HG03066 (cell line): ENCODE results near the gene EEF1A2.

Experiments used
- ATAC-seq: cut with Tn5 transposase; IDR thresholded peaks from one replicate; pipeline ENCODE4 v1.9.1; 2021; ENCODE audit warnings: low read depth; ENCODE audit not compliant: unreplicated experiment

The EEF1A2 gene

GRCh38 chr20:63471981-63472831 is 26.7 kb downstream of the EEF1A2 start, which contains the start of gene KCNQ2:
Gene KCNQ2, minus strand, starts transcription at chr20:63472655. Its CDS starts 192 bp downstream, at chr20:63472463.
- no peak for ATAC-seq

DNA sequence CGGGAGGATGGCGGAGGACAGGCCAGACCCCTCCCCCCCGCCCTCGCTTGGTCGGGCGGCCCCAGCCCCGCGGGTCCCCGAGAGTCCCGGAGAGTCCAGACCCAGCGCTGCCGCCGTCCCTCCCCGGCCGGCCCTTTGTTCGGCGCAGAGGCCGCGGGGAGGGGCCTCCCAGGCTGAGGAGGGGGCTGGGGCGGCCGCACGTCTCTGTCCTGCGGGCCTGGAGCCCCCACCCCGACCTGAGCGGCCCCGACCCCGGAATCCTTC is 27.2 kb downstream of the EEF1A2 start:
- no peak for ATAC-seq

- no peak for ATAC-seq
Measured at GRCh38 chr20:63471002-63471716, 27.7 kb downstream of the EEF1A2 start.

DNA sequence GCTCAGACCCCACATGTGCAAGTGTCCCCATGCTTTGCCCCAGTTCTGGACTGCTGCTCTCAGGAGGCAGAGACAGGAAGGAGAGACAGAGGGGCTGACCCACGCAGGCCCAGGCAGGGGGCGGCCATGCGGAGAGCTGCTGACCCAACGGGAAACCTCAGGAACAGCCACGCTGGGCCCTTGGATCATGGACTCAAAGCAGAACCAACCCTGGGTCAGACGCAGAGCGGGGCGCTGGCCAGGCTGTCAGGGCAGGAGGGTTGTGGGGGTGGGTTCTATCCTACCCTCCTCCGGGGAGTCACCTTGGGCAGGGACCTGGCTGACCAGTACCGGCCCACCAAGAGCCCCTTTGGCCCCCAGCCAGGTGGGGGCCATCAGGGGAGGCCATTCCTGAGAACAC is 28.5 kb downstream of the EEF1A2 start:
- no peak for ATAC-seq

DNA sequence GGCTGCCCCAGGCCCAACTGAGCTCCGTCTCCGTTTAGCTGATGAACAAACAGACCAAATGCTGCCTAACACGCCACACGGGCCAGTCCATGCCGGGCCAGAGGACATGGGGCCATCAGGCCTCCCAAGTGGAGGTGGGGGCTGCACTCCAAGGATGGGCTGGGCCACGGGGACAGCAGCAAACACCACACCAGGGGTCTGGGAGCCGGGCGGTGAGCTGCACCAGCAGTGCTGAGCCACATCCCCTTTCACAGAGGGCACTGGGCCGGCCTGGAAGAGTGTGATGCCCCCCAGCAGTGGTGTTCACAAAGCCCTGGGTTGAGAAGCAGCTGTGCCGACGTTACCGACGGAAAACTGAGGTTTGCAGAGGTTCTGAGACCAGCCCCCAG is 29.2 kb downstream of the EEF1A2 start:
- no peak for ATAC-seq

GRCh38 chr20:63469019-63469712 is 29.7 kb downstream of the EEF1A2 start:
- no peak for ATAC-seq

DNA sequence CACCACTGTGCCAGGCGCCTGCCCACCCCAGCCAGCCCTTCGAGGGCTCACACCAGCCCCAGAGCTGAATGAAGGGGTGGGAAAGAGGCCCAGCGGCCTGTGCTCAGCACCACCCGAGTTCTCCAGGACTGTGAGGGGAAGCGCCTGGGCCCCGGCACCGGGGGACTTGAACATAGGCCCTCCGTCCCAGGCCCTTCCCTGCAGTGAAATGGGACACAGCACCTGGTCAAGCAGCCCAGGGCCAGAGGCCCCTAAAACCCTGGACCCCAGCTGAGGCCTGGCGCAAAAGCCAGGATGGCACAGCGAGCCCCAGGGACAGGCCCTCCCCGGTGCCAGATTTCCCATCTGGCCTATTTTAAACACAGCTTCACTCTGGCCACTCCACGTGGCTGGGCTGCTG is 30.5 kb downstream of the EEF1A2 start:
- no peak for ATAC-seq

- ATAC-seq: no peak
Measured at GRCh38 chr20:63467294-63468083, 31.4 kb downstream of the EEF1A2 start.

DNA sequence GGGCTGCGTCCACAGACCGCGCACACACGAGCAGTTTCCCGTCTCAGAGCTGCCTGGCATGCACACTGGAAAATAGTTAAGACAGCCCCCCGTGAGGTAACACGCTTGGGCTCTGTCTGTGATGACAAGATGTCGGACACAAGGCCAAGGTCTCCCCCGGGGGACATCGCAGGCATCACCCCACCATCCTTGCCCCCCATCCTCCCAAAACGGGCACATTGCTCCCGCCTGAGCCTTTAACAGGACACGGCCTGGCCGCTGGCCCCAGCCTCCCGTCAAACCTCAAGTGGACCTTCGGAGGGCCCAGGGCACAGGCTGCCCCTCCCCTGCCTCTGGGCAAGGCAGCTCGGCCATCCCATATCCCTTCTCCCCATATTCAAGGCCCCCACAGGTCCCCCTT is 32.0 kb downstream of the EEF1A2 start:
- no peak for ATAC-seq

DNA sequence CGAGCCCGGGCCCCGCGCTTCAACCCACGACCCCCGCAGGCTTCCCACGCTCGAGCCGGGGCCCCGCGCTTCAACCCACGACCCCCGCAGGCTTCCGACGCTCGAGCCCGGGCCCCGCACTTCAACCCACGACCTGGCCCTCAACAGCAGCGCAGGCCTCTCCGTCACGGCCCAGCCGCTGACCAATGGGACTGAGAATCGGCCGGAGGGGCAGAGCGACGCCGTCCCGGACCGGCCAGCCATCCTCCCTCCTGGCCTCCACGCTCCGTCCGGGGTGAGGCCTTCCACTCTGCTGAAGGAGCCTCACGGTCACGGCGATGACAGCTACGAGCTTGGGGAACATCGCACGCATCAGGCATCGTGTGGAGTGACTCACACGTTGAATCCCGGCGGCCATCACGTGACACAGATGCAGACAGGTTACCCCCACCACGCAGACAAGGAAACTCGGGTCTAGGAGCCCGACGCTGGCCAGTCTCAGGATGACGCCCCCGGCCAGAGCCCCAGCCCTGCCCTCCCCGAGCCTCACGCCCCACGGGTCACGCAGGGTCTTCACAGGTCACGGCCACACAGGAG is 32.5 kb downstream of the EEF1A2 start:
- no peak for ATAC-seq

- ATAC-seq: no peak
Measured at GRCh38 chr20:63465380-63466249, 33.3 kb downstream of the EEF1A2 start.

- no peak for ATAC-seq
Measured at GRCh38 chr20:63464289-63464635, 34.6 kb downstream of the EEF1A2 start.

DNA sequence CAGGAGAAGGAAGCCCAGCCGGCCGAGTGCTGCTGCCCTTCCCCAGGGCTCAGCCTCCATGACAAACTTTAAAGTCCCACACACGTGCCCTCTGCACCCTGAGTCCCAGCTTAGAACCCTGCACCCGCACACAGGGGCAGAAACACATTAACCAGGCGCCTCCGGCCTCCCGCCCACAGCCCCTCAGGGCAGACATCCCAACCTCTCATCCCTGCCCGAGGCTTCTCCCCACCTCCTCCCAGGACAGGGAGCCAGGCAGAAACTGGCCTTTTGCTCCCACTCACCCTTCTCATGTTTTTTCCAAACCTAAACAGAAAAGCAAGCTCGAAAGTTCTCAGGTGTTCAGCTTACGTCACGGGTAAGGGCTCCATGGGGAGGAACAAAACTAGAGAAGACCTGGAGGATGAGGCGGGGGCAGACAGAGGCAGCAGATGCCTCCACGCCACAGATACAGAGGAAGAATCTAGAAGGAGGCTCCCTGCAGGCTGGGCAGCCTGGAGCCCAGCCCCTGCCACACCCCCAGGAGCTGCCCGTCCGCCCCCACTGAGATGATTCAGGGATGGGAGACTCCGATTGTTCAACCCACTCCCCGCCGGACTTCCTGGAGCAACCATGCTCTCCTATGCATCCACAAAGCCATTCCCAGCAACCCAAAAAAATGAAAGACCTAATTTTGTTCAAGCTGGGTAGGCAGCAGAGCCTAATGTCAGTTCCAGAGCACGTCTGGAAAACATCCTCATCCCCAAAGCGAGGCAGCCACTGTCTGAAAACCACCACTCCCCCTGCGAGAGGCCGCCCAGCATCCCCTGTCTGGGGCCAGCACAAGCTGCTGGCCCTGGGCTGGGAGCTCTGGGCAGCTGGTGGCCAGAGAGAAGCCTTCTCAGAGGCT is 35.2 kb downstream of the EEF1A2 start:
- ATAC-seq: no peak

DNA sequence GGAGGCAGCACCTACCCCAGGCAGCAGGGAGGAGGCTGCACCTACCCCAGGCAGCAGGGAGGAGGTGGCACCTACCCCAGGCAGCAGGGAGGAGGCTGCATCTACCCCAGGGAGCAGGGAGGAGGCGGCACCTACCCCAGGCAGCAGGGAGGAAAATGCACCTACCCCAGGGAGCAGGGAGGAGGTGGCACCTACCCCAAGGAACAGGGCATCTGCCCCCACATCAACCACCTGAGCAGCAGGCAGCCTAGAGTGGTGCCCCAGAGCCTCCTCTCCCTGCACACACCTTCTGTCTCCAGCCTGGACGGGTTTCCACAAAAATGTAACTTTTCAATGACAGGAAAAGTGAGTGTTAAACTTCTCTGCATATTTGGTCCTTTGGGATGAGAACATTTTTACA is 36.6 kb downstream of the EEF1A2 start:
- ATAC-seq: no peak

GRCh38 chr20:63461104-63461763 is 37.6 kb downstream of the EEF1A2 start:
- ATAC-seq: no peak

DNA sequence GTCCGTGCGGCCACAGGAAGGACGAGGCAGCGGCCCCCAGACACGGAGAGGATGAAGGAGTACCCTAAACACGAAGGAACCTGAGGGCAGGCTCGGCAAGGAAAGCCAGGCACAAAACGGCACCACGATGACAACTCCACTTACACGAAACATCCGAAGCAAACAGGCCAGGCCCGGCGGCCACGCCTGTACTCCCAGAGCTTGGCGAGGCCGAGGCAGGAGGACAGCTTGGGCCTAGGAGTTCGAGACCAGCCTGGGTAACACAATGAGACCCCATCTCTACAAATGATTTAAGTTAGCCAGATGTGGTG is 39.9 kb downstream of the EEF1A2 start:
- no peak for ATAC-seq

GRCh38 chr20:63458170-63459069 is 40.5 kb downstream of the EEF1A2 start:
- no peak for ATAC-seq
